Activated T-cell treated with anti-CD3 and anti-CD28 coated beads, Interleukin-2, amount 50 U/mL, for 72 hours (primary cell): ENCODE measurements around the gene CCDC92B. TPM values are rescaled to one million over a fixed set of nuclear protein-coding genes. Genes with fewer than 3 reads are reported as not detected.
"Not testable (repeated sequence)": the region's sequence is repeated elsewhere in the genome, so short reads cannot be mapped to it uniquely, and the experiment has no call there.

ENCODE experiments used
- ATAC-seq, 2 donors: fragments of 150-1000 bp; cut with Tn5 transposase; replicated peaks in 1 of 2; 2 replicates each; pipeline ENCODE4 v1.10.0; 2021; ENCODE audit warnings: moderate library complexity in 2 of 2, mild to moderate bottlenecking in 1 of 2
- DNase-seq, 2 donors: peaks; one replicate each; pipeline ENCODE4 v3.0.0; 2021 to 2022; ENCODE audit warnings: mixed read lengths in 1 of 2
- H3K27ac Mint-ChIP-seq: one replicate; pipeline ENCODE4 v1.8.0; 2022; ENCODE audit warnings: mild to moderate bottlenecking, moderate library complexity, mixed read lengths
- H3K27me3 Mint-ChIP-seq: one replicate; pipeline ENCODE4 v1.8.0; 2022; ENCODE audit warnings: low read depth, mixed read lengths
- H3K36me3 Mint-ChIP-seq, 2 donors: one replicate each; pipeline ENCODE4 v1.8.0; 2022; ENCODE audit warnings: mixed read lengths in 2 of 2, mild to moderate bottlenecking in 1 of 2; ENCODE audit not compliant: insufficient read depth in 2 of 2
- H3K4me1 Mint-ChIP-seq: one replicate; pipeline ENCODE4 v1.8.0; 2022; ENCODE audit warnings: low read depth, mixed read lengths
- H3K4me3 Mint-ChIP-seq, 2 donors: one replicate each; pipeline ENCODE4 v1.8.0; 2022; ENCODE audit warnings: mild to moderate bottlenecking in 2 of 2, mixed read lengths in 2 of 2, moderate library complexity in 2 of 2
- H3K9me3 Mint-ChIP-seq, 2 donors: one replicate each; pipeline ENCODE4 v1.8.0; 2022; ENCODE audit warnings: mixed read lengths in 2 of 2
- total RNA-seq, 2 donors: library from RNA; stranded (reverse); gene quantifications; one replicate each; pipeline ENCODE4 v1.2.3, GENCODE V29; 2022

CCDC92B gene
- total RNA-seq, 2 donors from 2014 or later, result 0.14 TPM; not detected in 1

GRCh38 chr17:2785376-2785775 lies 35.9 kb upstream of the CCDC92B start:
- H3K4me1 Mint-ChIP-seq, H3K9me3 Mint-ChIP-seq, H3K36me3 Mint-ChIP-seq, H3K4me3 Mint-ChIP-seq, ATAC-seq, H3K27me3 Mint-ChIP-seq, DNase-seq, H3K27ac Mint-ChIP-seq: not testable (repeated sequence)

GRCh38 chr17:2784864-2785263 lies 35.4 kb upstream of the CCDC92B start:
- Mint-ChIP-seq H3K27me3 (peaks cover 3% of the 10 kb centered on the region), H3K4me1 (no peaks in the 10 kb centered on the region), H3K36me3 (no peaks in the 10 kb centered on the region), H3K27ac (no peak overlapping the region), H3K9me3 (no peaks in the 10 kb centered on the region), H3K4me3 (no peak overlapping the region)
- DNase-seq, result no peak
- no peak for ATAC-seq

- H3K27ac Mint-ChIP-seq, result no peak overlapping the region
- no peaks in the 10 kb centered on the region for H3K9me3 Mint-ChIP-seq
- no peak overlapping the region for H3K4me3 Mint-ChIP-seq
- H3K4me1 Mint-ChIP-seq, result no peaks in the 10 kb centered on the region
- ATAC-seq (no peak), DNase-seq (no peak)
- peaks cover 5% of the 10 kb centered on the region for H3K27me3 Mint-ChIP-seq
- H3K36me3 Mint-ChIP-seq, result no peaks in the 10 kb centered on the region
Measured at GRCh38 chr17:2783310-2784030, 34.0 kb upstream of the CCDC92B start.

- Mint-ChIP-seq H3K9me3 (no peaks in the 10 kb centered on the region), H3K4me1 (peaks cover under 1% of the 10 kb centered on the region), H3K27me3 (peaks cover 14% of the 10 kb centered on the region), H3K36me3 (no peaks in the 10 kb centered on the region), H3K27ac (no peak overlapping the region), H3K4me3 (no peak overlapping the region)
- DNase-seq, result no peak
- no peak for ATAC-seq
Measured at GRCh38 chr17:2782055-2782454, 32.6 kb upstream of the CCDC92B start.

- not testable (repeated sequence) for H3K36me3 Mint-ChIP-seq, H3K4me3 Mint-ChIP-seq, H3K4me1 Mint-ChIP-seq, H3K9me3 Mint-ChIP-seq, H3K27ac Mint-ChIP-seq, ATAC-seq, DNase-seq
- H3K27me3 Mint-ChIP-seq, result peaks cover 18% of the 10 kb centered on the region
Measured at GRCh38 chr17:2781598-2781997, 32.1 kb upstream of the CCDC92B start.

- ATAC-seq (no peak), DNase-seq (no peak)
- Mint-ChIP-seq H3K4me3 (no peak overlapping the region), H3K36me3 (no peaks in the 10 kb centered on the region), H3K9me3 (no peaks in the 10 kb centered on the region), H3K27ac (no peak overlapping the region), H3K27me3 (peaks cover 18% of the 10 kb centered on the region), H3K4me1 (peaks cover 4% of the 10 kb centered on the region)
Measured at GRCh38 chr17:2780931-2781454, 31.5 kb upstream of the CCDC92B start.

- no peak for ATAC-seq
- Mint-ChIP-seq H3K36me3 (no peaks in the 10 kb centered on the region), H3K4me1 (peaks cover 4% of the 10 kb centered on the region), H3K4me3 (no peak overlapping the region), H3K27ac (no peak overlapping the region), H3K9me3 (no peaks in the 10 kb centered on the region), H3K27me3 (peaks cover 24% of the 10 kb centered on the region)
- no peak for DNase-seq
Measured at GRCh38 chr17:2780256-2780655, 30.8 kb upstream of the CCDC92B start.

- H3K9me3 Mint-ChIP-seq, result no peaks in the 10 kb centered on the region
- peaks cover 4% of the 10 kb centered on the region for H3K4me1 Mint-ChIP-seq
- no peaks in the 10 kb centered on the region for H3K36me3 Mint-ChIP-seq
- no peak for ATAC-seq
- H3K4me3 Mint-ChIP-seq, result no peak overlapping the region
- H3K27ac Mint-ChIP-seq, result no peak overlapping the region
- DNase-seq, result no peak
- H3K27me3 Mint-ChIP-seq, result peaks cover 29% of the 10 kb centered on the region
Measured at GRCh38 chr17:2779545-2779944, 30.1 kb upstream of the CCDC92B start.

GRCh38 chr17:2778489-2778888 lies 29.0 kb upstream of the CCDC92B start:
- Mint-ChIP-seq H3K4me3 (no peak overlapping the region), H3K27ac (no peak overlapping the region), H3K36me3 (no peaks in the 10 kb centered on the region), H3K4me1 (peaks cover 4% of the 10 kb centered on the region), H3K27me3 (peaks cover 35% of the 10 kb centered on the region), H3K9me3 (no peaks in the 10 kb centered on the region)
- ATAC-seq, result no peak
- no peak for DNase-seq

- no peak for DNase-seq
- H3K27ac Mint-ChIP-seq, result no peak overlapping the region
- peaks cover 0 to 1% of the 10 kb centered on the region in 2 donors for H3K9me3 Mint-ChIP-seq
- H3K27me3 Mint-ChIP-seq, result peaks cover 46% of the 10 kb centered on the region
- H3K36me3 Mint-ChIP-seq, result no peaks in the 10 kb centered on the region
- peaks cover 4% of the 10 kb centered on the region for H3K4me1 Mint-ChIP-seq
- ATAC-seq, result no peak
- peak overlapping the region; percentile 35 to 72 for H3K4me3 Mint-ChIP-seq
Measured at GRCh38 chr17:2777242-2777867, 27.9 kb upstream of the CCDC92B start.

- Mint-ChIP-seq H3K4me3 (peak overlapping the region; percentile 35 to 72), H3K27ac (no peak overlapping the region), H3K4me1 (peaks cover 4% of the 10 kb centered on the region), H3K9me3 (peaks cover 0 to 1% of the 10 kb centered on the region in 2 donors), H3K27me3 (peaks cover 47% of the 10 kb centered on the region), H3K36me3 (no peaks in the 10 kb centered on the region)
- ATAC-seq (peak; percentile 62 to 67), DNase-seq (peak in 1 of 2 donors; percentile 12)
Measured at GRCh38 chr17:2776589-2777241, 27.3 kb upstream of the CCDC92B start.

GRCh38 chr17:2775206-2775605 lies 25.8 kb upstream of the CCDC92B start:
- Mint-ChIP-seq H3K9me3 (peaks cover 0 to 1% of the 10 kb centered on the region in 2 donors), H3K27ac (no peak overlapping the region), H3K27me3 (peaks cover 47% of the 10 kb centered on the region), H3K36me3 (no peaks in the 10 kb centered on the region), H3K4me3 (peak overlapping the region; percentile 46 to 65), H3K4me1 (peaks cover 4% of the 10 kb centered on the region)
- DNase-seq, result no peak
- no peak for ATAC-seq

GRCh38 chr17:2770129-2770528 lies 20.7 kb upstream of the CCDC92B start:
- H3K9me3 Mint-ChIP-seq, result peaks cover 0 to 1% of the 10 kb centered on the region in 2 donors
- peaks cover 22% of the 10 kb centered on the region for H3K27me3 Mint-ChIP-seq
- no peak overlapping the region for H3K27ac Mint-ChIP-seq
- ATAC-seq, result no peak
- no peak overlapping the region for H3K4me3 Mint-ChIP-seq
- no peaks in the 10 kb centered on the region for H3K36me3 Mint-ChIP-seq
- no peaks in the 10 kb centered on the region for H3K4me1 Mint-ChIP-seq
- no peak for DNase-seq
